Hypothalamus (tissue), 51 donors: ENCODE data around the gene MS4A4A.
"Not testable (repeated sequence)": the region's sequence is repeated elsewhere in the genome, so short reads cannot be mapped to it uniquely, and the experiment has no call there.

Experiments
- DNase-seq, 51 donors: peaks; one replicate each; lab custom pipeline; 2025; lab: John Stamatoyannopoulos, UW

The MS4A4A gene

GRCh38 chr11:60301178-60301577 lies 20.7 kb downstream of the MS4A4A start:
- no peak for DNase-seq

DNA sequence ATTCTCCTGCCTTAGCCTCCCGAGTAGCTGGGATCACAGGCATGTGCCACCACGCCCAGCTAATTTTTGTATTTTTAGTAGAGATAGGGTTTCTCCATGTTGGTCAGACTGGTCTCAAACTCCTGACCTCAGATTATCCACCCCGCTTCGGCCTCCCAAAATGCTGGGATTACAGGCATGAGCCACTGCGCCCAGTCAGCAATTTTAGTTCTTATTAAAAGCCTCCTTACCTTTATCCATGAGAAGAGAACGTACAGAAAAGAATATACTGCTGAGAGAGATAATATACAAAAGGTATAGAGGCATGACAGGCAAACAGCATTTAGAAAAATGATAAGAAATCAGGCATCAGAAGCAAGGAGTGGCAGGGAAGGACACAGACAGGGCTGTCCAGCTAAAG lies 21.4 kb downstream of the MS4A4A start:
- not testable (repeated sequence) for DNase-seq

GRCh38 chr11:60303661-60304060 lies 23.2 kb downstream of the MS4A4A start:
- no peak for DNase-seq

GRCh38 chr11:60305906-60306619 lies 25.6 kb downstream of the MS4A4A start:
- no peak for DNase-seq

- DNase-seq = no peak
Measured at GRCh38 chr11:60307507-60308195, 27.2 kb downstream of the MS4A4A start.

DNA sequence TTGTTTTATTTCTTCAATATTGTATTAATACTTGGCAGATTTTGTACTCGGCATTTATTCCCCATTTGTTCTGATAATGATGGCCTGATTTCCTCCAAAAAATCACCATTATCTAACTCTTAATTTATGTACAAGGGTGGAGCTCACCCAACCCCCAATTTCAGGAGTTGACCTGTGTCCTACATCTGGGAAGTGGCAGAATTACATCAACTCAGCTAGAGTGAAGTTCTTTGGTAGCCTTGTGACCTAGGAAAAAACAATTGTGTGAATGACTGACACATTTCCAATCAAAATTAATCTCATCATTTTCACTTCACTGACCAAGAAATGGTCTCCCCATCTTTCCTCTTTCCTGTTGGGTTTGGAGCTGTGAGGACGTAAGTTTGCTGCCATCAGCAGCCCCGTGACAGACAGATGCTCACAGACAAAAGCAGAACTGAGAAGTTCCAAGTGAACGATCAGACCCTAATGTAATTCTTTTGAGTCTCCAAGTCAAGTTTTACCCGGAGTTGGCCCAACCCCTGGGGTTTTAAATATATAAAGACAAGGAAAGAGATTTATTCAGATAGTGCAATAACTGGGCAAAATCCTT lies 30.0 kb downstream of the MS4A4A start:
- DNase-seq = peak in 14 of 51 donors; percentile 1 to 23 (median 4)

DNA sequence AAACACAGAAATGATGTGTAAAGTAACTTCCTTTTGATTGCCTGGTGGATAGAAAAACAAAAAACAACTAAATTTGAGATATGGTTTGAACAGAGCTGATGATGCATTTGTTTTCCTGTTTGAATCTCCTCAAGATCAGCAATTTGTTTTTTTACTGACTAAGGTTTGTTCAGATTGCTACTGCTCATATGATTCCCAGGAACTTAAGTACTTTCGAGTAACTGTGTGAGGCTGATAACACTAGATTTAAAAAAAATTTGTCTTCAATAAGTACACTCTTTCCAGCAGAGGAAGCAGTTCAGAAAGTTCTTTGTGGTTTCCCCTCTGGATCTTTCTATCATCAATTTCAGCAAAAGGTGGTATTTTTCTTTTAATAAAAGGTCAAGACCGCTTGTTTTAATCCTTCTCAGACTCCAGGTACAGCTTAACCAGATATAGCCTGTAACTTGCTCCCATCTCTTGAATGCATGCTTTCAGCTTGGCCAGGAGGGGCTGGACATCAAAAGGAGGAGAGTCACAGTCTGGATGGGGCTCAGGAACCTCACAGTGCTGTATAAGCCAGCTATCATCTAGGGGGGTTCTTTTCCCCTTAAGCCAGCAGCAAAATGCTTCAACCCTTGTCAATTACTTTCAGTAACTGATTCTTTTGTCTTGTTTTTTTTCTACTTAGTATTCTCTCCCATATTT lies 34.3 kb downstream of the MS4A4A start:
- no peak for DNase-seq

DNA sequence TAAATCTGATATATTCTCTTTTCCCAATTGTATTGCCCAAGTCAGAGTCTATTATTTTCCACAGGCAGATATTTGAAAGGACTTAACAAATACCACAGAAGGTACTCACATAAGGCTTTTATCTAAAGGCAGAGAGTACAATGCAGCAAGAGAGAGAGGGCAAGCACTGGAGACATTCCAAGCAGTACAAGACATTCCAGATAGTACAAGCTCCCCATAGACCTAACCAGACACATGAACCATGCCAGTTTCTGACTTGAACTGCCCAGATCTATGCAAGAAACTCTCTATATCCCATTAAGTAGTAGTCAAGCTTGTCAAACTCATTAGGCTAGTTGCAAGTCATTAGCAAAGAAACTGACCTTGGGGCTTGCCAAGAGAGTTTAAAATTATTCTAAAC lies 35.4 kb downstream of the MS4A4A start:
- no peak for DNase-seq

DNA sequence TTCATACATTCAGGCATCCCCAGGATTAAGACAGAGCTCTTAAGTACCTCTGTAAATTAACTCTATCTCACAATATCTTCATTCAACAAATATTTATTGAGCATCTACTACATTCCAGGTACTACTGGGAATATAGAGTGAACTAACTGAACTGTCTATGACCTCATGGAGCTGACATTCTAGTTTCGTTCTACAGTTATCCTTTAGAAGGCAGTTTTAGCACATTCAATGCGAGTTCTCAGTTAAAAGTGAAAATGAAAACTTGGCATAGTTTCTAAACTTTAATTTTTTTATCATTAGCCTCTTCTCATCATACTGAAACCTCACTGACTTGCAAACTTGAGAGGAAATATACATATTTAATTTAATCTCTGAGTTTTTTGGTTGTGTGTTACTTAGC lies 35.9 kb downstream of the MS4A4A start:
- no peak for DNase-seq

DNA sequence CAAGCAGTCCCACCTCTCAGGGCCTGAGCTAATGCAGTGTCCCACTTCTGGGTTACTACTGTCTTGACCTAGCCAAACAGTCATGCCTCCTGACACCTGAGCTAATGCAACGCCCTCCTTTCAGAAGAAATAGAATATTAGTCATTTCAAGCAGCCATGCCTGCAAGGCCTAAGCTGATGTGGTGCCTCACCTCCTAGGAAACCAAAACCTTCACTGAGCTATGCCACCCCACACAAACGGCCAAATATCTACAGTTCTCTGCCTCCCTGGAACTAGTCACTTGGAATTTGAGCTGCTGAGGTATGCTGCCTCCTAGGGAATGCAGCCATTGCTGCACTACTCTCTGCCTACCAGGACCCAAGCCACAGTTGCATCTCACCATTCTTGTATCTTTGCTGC lies 38.3 kb downstream of the MS4A4A start:
- DNase-seq = no peak

GRCh38 chr11:60321051-60321450 lies 40.6 kb downstream of the MS4A4A start:
- DNase-seq = no peak

DNA sequence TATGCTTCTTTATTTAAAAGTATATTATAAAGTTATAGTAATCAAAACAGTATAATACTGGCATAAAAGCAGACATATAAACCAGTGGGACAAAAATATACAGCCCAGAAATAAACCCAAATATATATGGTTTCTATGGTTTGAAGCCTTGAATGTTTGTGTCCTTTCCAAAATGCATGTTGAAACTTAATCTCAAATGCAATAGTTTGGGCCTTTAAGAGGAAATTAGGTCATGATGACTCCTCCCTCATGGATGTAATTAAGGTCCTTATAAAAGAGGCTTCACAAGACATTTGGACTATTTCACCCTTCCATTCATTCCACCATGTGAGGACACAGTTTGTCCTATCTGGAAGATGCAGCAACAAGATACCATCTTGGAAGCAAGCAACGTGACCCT lies 46.5 kb downstream of the MS4A4A start, which contains the start of gene MS4A6E:
Gene MS4A6E (plus strand): TSS at position 301 of the 400 bp plus-strand sequence. CDS start 7,641 bp downstream, outside the sequence.
- DNase-seq = no peak

GRCh38 chr11:60328460-60328859 lies 48.0 kb downstream of the MS4A4A start:
- no peak for DNase-seq

DNA sequence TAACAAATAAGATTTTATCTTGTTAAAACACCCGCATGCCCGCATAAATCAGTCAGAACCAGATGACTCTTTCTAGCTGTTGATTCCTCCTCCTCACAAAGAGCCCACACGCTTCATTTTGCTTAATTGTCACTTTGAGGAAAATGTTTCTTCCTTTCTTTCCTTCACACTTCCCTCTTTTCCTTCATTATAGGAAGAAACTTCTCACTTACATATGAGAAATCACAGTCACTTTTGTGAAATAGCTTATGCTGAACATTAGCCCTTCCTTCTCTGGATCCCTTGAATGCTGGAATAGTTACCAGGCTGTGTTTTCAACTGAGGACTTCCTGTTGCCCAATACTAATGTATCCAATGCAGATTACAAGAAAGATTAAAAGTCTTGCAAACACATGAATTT lies 52.4 kb downstream of the MS4A4A start:
- DNase-seq = no peak

DNA sequence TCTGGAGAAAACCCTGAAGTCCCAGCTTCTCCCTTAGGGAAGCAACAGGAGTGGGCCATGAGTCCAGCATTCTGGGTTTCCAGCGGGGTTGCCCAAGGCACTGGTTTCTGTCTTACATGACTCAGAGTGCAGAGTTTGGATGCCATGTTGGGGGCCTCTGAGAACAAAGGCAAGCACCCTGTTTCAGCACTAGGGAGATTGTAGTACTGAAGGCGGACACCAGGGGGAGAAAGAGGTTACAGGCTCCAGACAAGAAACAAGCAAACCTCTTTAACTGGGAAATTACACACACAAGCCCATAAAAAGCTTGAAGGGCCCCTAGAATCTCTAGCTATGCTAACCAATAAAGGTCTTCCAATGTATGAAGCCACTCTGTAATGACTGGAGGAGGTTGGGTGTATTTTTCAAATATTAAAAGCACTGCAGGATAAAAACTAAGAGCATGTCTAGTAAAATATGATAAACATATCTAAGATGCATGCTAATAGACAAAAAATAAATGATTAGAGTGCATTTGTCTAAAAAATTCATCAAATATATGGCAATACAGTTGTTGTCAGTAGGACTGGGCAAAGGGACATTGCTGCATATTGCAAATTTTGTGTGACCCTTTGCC lies 53.6 kb downstream of the MS4A4A start:
- peak in 20 of 51 donors; percentile 0 to 51 (median 14) for DNase-seq

DNA sequence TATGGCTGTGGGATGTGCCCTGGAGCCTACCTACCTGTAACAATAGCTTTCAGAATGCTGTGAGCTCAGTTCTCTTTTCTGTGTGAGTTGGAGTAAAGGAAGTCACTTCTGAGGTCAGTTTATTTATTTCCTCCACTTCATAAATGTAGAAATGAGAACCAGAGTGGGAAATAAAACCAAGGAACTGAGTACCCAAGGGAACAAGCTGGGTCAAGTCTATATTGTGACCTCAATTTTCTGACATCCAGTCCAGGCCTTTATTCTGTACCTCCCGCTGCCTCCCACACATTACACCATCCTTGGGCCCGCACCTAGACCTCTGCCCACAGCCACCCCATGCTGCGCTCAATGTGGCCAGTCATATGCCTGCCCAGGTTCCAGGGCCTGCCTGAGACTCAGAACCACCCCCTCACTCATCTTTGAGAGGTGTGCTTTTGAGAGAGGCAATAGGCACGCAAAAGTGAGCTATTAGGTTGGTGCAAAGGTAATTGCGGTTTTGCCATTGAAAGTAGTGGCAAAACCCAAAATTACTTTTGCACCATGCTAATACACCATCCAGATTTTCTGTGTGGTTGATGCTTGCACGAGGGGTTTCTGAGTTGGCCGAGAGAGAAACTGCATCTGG lies 56.4 kb downstream of the MS4A4A start:
- DNase-seq = no peak

GRCh38 chr11:60338053-60338452 lies 57.6 kb downstream of the MS4A4A start:
- DNase-seq = no peak

DNA sequence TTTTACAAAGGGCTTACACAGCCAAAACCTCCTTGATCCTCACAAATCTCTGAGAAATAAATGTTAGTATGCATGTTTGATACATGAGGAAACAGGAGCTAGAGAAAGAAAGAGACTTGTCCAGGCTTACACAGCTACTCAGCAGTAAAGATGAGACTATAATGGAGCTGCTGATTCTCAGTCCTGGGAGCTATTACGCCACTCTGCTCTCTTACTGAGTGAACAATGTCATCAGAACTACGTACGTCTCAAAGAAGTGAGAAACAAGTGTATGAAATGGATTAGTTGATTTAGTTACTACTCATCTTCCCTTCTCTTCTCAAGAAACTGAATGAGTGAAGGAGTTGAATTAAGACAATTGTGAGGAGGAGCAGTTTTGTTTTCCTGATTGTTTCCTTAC lies 58.9 kb downstream of the MS4A4A start:
- DNase-seq = no peak

- DNase-seq = no peak
Measured at GRCh38 chr11:60343094-60343704, 62.7 kb downstream of the MS4A4A start.

GRCh38 chr11:60344146-60344545 lies 63.7 kb downstream of the MS4A4A start:
- no peak for DNase-seq
